ENCODE data around the gene KRTAP10-7.
"Not testable (repeated sequence)": the region's sequence is repeated elsewhere in the genome, so short reads cannot be mapped to it uniquely, and the experiment has no call there.

Gene KRTAP10-7

DNA sequence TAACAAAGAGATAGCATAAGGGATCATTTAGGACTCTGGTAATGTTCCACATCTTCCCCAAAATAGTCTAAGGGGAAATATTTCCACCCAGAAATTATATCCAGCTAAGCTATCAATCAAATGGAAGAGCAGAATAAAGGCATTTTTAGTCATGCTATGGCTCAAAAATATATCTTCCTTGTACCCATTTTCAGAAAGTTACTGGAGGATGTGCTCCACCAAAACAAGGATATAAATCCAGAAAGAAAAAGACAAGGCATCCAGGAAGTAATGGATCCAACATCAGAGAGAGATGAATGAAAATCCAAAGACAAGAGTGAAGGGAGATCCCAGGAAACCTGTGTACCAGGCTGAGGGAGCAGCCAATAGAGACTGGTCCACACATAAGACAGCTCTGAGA is 8.8 kb downstream of the KRTAP10-7 start:
- in situ Hi-C loops (cut with MboI; ENCODE audit: low sequenced_read_pairs): no loop called here

DNA sequence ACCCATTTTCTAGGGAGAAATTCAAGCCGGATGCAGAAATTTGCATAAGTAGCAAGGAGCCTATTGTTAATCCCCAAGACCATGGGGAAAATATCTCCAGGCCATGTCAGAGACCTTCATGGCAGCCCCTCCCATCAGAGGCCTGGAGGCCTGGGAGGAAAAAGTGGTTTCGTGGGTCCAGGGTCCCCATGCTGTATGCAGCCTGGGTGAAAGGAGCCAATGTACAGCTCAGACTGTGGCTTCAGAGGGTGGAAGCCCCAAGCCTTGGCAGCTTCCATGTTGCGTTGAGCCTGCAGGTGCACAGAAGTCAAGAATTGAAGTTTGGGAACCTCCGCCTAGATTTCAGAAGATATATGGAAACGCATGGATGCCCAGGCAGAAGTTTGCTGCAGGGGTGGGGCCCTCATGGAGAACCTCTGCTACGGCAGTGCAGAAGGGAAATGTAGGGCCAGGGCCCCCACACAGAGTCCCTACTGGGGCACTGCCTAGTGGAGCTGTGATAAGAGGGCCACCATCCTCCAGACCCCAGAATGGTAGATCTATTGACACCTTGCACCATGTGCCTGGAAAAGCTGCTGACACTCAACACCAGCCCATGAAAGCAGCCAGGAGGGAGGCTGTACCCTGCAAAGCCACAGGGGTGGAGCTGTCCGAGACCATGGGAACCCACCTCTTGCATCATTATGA is 9.9 kb downstream of the KRTAP10-7 start:
- in situ Hi-C loops (cut with MboI; ENCODE audit: low sequenced_read_pairs): not testable (repeated sequence)

- in situ Hi-C loops (cut with MboI; ENCODE audit: low sequenced_read_pairs): no loop called here
Measured at GRCh38 chr21:44611551-44611950, 11.2 kb downstream of the KRTAP10-7 start.

- in situ Hi-C loops (cut with MboI; ENCODE audit: low sequenced_read_pairs): no loop called here
Measured at GRCh38 chr21:44612029-44612486, 11.7 kb downstream of the KRTAP10-7 start, which contains the start of gene KRTAP10-8. KRTAP10-8 (plus strand) TSS chr21:44612079; CDS start chr21:44612101, 22 bp downstream.

DNA sequence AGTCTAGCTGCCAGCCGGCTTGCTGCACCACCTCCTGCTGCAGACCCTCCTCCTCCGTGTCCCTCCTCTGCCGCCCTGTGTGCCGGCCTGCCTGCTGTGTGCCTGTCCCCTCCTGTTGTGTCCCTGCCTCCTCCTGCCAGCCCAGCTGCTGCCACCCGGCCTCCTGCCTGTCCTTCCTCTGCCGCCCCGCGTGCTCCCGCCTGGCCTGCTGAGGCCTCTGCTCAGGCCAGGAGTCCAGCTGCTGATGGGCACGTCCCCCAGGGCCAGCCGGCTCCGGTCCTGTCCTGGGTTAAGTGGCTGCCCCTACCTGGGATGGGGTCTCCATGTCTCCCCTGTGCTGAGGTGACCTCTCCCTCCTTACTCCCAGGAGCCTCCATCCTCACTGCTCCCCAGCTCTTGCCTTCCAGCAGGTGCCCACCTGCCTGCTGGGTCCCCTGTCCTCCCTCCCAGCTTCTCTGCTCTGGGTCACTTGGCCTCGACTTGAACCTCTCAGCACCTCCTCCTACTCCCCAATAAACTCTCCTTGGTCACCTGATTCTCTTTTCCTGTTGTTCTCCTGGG is 12.4 kb downstream of the KRTAP10-7 start:
- in situ Hi-C loops (cut with MboI; ENCODE audit: low sequenced_read_pairs): no loop called here

GRCh38 chr21:44613386-44614155 is 13.2 kb downstream of the KRTAP10-7 start:
- in situ Hi-C loops (cut with MboI; ENCODE audit: low sequenced_read_pairs): no loop called here

DNA sequence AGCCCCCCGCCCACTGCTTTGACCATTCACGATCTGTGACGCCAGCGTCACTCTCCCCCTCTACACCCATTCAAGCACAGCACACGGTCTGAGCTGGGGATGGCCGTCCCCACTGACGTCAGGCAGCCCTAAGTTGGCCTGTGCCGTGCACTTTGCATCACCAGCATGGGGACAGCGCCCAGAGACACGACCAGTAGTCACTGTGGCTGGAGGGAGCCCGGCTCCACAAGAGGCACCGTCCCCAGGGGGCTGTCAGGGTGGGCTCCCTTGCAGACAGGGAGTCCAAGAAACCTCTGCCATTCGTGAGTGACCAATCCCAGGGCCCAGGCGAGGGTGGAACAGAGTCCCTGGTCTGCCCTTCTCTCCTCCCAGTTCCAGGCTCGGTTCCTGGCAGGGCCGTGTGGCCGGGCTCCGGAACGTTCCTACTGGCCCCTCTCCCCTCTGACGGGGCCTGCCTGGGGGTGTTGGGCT is 13.8 kb downstream of the KRTAP10-7 start:
- in situ Hi-C loops (cut with MboI; ENCODE audit: low sequenced_read_pairs): no loop called here

DNA sequence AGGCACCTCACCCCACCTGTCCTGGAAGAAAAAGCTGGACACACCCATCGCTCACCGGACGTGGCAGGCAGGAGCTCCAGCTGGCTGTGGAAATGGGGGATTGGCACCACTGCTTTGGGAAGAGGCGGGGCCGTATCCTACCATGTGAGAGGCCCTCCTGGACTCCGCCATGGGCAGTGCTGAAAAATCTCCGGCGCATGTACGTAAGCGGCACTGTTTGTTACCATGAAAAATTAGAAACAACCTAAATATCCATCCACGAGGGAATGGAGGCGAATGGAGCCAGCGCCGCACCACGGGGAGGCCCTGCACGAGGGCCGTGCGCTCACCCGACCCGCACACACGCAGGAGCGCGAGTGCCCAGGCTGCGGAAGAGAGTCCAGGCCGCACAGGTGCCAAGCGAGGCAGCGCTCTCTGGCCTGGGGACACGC is 14.6 kb downstream of the KRTAP10-7 start:
- in situ Hi-C loops (cut with MboI; ENCODE audit: low sequenced_read_pairs): no loop called here

- in situ Hi-C loops (cut with MboI; ENCODE audit: low sequenced_read_pairs): no loop called here
Measured at GRCh38 chr21:44615466-44615865, 15.1 kb downstream of the KRTAP10-7 start.

DNA sequence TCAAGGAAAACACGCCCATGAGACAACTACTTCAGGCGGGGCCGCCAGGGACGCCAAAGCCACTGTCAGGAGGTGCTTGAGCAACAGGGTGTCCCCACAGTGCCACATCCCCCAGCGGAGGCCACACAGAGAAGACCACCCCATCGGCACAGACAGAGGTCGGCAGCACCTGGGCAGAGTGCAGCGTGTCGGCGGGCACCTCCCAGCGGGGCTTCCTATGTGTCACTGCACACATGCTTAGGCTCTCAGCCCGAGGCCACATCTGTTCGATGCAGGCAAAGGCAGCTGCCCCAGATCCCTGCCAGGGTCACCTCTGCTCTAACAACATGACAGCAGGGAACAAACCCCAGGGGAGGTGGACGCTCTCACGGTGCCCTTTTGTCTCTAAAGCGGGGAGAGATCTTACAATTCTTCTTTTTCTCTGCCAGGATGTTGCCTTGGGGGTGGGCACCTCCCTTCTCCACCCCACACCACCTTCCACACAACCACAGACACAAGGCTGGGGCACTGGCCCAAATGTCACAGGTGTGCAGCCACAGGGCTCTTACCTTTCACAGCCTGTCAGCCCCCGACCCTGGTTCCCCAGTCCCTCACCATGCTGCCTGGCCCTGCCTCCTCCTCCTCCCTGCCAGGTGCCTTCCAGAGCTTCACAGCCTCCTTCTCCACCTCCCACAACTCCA is 15.7 kb downstream of the KRTAP10-7 start:
- in situ Hi-C loops (cut with MboI; ENCODE audit: low sequenced_read_pairs): no loop called here

- in situ Hi-C loops (cut with MboI; ENCODE audit: low sequenced_read_pairs): no loop called here
Measured at GRCh38 chr21:44616591-44616926, 16.2 kb downstream of the KRTAP10-7 start.

DNA sequence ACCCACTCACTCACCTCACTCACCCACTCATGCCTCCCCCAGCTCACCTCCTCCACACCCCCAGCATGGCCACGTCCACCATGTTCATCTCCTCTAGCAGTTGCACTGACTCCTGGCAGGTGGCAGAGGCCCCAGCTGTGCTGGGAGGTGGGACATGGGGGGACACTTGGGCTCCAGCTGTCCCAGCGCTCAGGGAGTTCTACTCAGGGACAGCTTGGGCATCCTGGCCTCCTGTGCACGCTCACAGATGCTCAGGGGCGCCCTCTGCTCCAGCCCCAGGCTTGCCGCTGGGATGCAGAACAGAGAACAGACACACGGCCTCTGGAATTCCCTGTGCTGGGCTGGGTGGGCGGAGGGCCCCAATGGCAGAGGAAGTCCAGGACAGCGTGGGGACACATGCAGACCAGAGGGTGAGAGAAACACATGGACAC is 16.7 kb downstream of the KRTAP10-7 start:
- in situ Hi-C loops (cut with MboI; ENCODE audit: low sequenced_read_pairs): no loop called here

DNA sequence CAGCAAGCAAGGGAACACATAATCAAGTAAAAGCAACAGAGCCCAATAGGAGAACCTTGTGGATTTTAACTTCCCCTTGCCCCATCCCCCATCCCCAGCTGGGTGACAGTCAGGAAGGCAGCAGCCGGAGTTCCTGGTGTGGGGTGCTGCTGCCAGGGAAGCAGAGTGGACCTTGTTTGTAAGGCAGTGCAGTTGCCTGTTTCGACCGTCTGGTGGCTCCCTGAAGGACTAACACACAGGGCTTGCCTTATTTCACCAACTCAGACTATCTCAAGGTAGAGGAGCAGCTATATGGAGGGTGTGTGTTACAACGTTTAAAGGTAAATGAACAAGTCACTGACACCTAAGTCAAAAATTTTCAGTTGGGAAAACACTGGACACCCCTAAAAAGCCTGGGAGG is 18.1 kb downstream of the KRTAP10-7 start:
- in situ Hi-C loops (cut with MboI; ENCODE audit: low sequenced_read_pairs): no loop called here

- in situ Hi-C loops (cut with MboI; ENCODE audit: low sequenced_read_pairs): no loop called here
Measured at GRCh38 chr21:44618909-44619308, 18.5 kb downstream of the KRTAP10-7 start.

DNA sequence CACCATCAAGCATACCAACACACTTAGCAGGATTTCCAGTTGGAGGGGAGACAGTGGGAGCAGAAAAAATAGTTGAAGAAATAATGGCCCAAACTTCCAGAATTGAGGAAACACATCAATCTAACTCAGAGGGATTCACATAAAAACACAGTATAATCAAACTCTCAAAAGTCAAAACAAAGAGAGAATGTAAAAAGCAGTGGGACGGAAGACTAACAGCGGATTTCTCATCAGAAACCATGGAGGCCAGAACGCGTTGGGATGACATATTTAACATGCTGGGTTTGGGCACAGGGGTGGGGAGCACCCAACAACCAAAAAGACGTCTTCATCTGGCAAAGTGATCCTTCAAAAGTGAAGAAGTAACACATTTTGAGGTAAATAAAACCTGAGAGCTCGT is 19.5 kb downstream of the KRTAP10-7 start:
- in situ Hi-C loops (cut with MboI; ENCODE audit: low sequenced_read_pairs): no loop called here

DNA sequence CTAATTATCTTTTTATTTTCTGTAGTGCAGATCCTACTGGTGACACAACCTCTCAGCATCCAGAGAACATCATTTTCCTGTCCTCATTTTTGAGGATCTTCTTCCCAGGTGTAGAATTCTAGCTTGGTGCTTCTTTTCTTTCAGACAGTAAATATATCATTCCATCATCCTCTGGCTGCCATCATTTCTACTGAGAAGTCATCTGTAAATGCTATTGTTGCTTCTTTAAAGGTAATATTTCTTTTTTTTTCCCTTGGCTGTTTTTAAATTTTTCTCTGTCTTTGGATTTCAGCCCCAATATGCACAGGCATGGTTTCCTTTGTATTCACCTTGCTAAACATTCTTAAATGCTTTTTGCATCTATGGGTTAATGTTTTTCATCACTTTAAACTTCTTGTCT is 23.2 kb downstream of the KRTAP10-7 start:
- in situ Hi-C loops (cut with MboI; ENCODE audit: low sequenced_read_pairs): no loop called here

GRCh38 chr21:44625756-44626155 is 25.4 kb downstream of the KRTAP10-7 start:
- in situ Hi-C loops (cut with MboI; ENCODE audit: low sequenced_read_pairs): no loop called here

GRCh38 chr21:44626262-44626661 is 25.9 kb downstream of the KRTAP10-7 start:
- in situ Hi-C loops (cut with MboI; ENCODE audit: low sequenced_read_pairs): no loop called here

- in situ Hi-C loops (cut with MboI; ENCODE audit: low sequenced_read_pairs): no loop called here
Measured at GRCh38 chr21:44626673-44627143, 26.3 kb downstream of the KRTAP10-7 start, which contains the start of gene KRTAP10-9. KRTAP10-9 (plus strand) TSS chr21:44627093; CDS start chr21:44627172, 79 bp downstream.

DNA sequence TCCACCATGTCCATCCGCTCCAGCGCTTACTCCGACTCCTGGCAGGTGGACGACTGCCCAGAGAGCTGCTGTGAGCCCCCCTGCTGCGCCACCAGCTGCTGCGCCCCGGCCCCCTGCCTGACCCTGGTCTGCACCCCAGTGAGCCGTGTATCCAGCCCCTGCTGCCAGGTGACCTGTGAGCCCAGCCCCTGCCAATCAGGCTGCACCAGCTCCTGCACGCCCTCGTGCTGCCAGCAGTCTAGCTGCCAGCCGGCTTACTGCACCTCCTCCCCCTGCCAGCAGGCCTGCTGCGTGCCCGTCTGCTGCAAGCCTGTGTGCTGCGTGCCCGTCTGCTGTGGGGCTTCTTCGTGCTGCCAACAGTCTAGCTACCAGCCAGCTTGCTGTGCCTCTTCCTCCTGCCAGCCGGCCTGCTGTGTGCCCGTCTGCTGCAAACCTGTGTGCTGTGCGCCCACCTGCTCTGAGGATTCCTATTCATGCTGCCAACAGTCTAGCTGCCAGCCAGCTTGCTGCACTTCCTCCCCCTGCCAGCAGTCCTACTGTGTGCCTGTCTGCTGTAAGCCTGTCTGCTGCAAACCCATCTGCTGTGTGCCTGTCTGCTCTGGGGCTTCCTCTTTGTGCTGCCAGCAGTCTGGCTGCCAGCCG is 26.9 kb downstream of the KRTAP10-7 start:
- in situ Hi-C loops (cut with MboI; ENCODE audit: low sequenced_read_pairs): not testable (repeated sequence)

All from hTERT RPE-1 (cell line).